GM21381 (cell line): ENCODE data around the gene SMIM38.

Source experiments
- ATAC-seq: cut with Tn5 transposase; IDR thresholded peaks from one replicate; pipeline ENCODE4 v1.9.1; 2021; ENCODE audit warnings: mild to moderate bottlenecking, moderate library complexity; ENCODE audit not compliant: unreplicated experiment

The SMIM38 gene

GRCh38 chr11:69200331-69201065 lies 44.8 kb downstream of the SMIM38 start:
- ATAC-seq = no peak

GRCh38 chr11:69201066-69201365 lies 45.3 kb downstream of the SMIM38 start:
- no peak for ATAC-seq

- no peak for ATAC-seq
Measured at GRCh38 chr11:69201764-69202370, 46.1 kb downstream of the SMIM38 start.

GRCh38 chr11:69202511-69203221 lies 46.9 kb downstream of the SMIM38 start:
- ATAC-seq = no peak

- ATAC-seq = no peak
Measured at GRCh38 chr11:69203381-69203780, 47.6 kb downstream of the SMIM38 start.

- ATAC-seq = no peak
Measured at GRCh38 chr11:69203901-69204245, 48.1 kb downstream of the SMIM38 start.

GRCh38 chr11:69204246-69204940 lies 48.7 kb downstream of the SMIM38 start:
- no peak for ATAC-seq

- no peak for ATAC-seq
Measured at GRCh38 chr11:69204941-69205742, 49.4 kb downstream of the SMIM38 start.
